Measurements from ENCODE around the gene RSRP1. TPM values are rescaled to one million over a fixed set of nuclear protein-coding genes. Genes with fewer than 3 reads are reported as not detected.
"Not testable (repeated sequence)": the region's sequence is repeated elsewhere in the genome, so short reads cannot be mapped to it uniquely, and the experiment has no call there.

Gene RSRP1
- total RNA-seq = 100 to 1,000 TPM; 193 to 208 TPM

GRCh38 chr1:25247024-25247828 is at the start of gene RSRP1:
Gene RSRP1 (minus strand): TSS chr1:25247454. CDS start chr1:25246963, 491 bp downstream.
- TF ChIP-seq, protein P1, sequence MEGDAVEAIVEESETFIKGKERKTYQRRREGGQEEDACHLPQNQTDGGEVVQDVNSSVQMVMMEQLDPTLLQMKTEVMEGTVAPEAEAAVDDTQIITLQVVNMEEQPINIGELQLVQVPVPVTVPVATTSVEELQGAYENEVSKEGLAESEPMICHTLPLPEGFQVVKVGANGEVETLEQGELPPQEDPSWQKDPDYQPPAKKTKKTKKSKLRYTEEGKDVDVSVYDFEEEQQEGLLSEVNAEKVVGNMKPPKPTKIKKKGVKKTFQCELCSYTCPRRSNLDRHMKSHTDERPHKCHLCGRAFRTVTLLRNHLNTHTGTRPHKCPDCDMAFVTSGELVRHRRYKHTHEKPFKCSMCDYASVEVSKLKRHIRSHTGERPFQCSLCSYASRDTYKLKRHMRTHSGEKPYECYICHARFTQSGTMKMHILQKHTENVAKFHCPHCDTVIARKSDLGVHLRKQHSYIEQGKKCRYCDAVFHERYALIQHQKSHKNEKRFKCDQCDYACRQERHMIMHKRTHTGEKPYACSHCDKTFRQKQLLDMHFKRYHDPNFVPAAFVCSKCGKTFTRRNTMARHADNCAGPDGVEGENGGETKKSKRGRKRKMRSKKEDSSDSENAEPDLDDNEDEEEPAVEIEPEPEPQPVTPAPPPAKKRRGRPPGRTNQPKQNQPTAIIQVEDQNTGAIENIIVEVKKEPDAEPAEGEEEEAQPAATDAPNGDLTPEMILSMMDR (IDR thresholded peaks at IDR 0.05) = no peak

DNA sequence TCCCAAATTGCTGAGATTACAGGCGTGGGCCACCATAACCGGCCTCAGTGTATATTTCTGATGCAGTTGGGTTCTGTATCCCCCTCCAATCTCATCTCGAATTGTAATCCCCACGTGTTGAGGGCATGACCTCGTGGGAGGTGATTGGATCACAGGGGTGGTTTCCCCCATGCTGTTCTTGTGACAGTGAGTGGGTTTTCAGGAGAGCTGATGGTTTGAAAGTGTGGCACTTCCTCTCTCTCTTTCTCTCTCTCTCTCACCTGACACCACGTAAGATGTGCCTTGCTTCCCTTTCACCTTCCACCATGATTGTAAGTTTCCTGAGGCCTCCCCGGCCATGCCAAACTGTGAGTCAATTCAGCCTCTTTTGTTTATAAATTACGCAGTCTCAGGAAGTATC is 49.2 kb upstream of the RSRP1 start:
- not testable (repeated sequence) for DNase-seq (ENCODE audit: low spot score); H3K27ac ChIP-seq; ATAC-seq (ENCODE audit: insufficient number of reproducible peaks, low FRiP score, low read depth); H3K4me3 ChIP-seq; H3K27me3 ChIP-seq (replicated peaks; ENCODE audit: insufficient read depth); H3K36me3 ChIP-seq; H3K9me3 ChIP-seq; H3K4me1 ChIP-seq (ENCODE audit: control insufficient read depth in 1 of 2, low read depth in 2 of 2)

More at GRCh38 chr1:25247024-25247828, at the start of gene RSRP1:
- H3K4me3 ChIP-seq = peak within 1 kb of the TSS; percentile 98
- H3K36me3 ChIP-seq = peaks cover 27% of the 10 kb centered on the region
- no peaks in the 10 kb centered on the region for H3K27me3 ChIP-seq (replicated peaks; ENCODE audit: insufficient read depth)
- H3K9me3 ChIP-seq = no peaks in the 10 kb centered on the region
- peaks cover 20 to 35% of the 10 kb centered on the region in 2 donors for H3K4me1 ChIP-seq (ENCODE audit: control insufficient read depth in 1 of 2, low read depth in 2 of 2)
- DNase-seq (ENCODE audit: low spot score) (peak; percentile 99), ATAC-seq (ENCODE audit: insufficient number of reproducible peaks, low FRiP score, low read depth) (peak; percentile 95)
- H3K27ac ChIP-seq = peak within 1 kb of the TSS; percentile 100

DNA sequence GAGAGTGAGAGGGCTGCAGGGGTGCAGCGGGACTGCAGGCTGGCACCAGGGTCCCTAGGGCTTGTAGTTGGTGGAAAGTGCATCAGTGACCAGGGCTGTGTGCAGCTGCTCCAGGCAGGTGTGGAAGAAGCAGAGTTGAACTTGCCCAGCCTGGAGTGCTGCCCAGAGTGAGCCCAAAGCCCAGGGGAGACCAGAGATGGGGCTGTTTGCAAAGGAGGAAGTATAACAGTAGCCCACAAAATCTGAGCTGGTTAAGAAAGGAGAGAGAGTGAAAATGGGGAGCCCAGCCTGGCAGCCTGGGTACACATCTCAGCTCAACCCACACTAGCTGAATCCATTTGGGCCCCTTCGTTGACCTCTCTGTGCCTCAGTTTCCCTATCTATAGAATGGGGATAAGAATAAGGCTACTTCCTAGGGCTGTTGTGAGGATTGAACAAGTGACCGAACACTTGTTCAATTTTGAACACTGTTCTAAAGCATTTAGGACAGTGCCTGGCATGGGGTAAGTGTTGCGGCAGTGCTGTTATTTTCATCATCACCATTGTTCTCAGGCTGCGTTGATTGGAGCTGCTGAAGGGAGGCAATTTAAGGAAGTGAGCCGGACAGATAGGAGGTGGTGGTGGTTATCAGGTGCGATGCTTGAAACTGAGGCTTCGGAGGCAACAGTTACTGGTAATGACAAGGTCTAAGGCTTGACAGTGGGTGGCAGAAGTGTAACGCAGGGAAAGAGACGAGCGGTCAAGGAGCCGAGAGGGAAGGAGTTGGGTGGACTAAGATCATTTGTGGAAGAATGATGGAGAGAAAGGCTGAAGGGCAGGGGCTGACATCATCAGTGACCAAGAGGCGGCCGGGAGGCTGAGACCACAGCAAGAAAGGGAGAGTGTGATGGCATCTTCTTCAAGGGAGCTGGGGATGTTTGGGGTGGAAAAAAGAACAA is 47.9 kb upstream of the RSRP1 start:
- ATAC-seq (ENCODE audit: insufficient number of reproducible peaks, low FRiP score, low read depth); DNase-seq (ENCODE audit: low spot score); H3K4me1 ChIP-seq (ENCODE audit: control insufficient read depth in 1 of 2, low read depth in 2 of 2); H3K27me3 ChIP-seq (replicated peaks; ENCODE audit: insufficient read depth); H3K27ac ChIP-seq; H3K36me3 ChIP-seq; H3K4me3 ChIP-seq; H3K9me3 ChIP-seq: not testable (repeated sequence)

- H3K9me3 ChIP-seq; H3K27me3 ChIP-seq (replicated peaks; ENCODE audit: insufficient read depth); H3K36me3 ChIP-seq; DNase-seq (ENCODE audit: low spot score); H3K4me3 ChIP-seq; ATAC-seq (ENCODE audit: insufficient number of reproducible peaks, low FRiP score, low read depth); H3K27ac ChIP-seq; H3K4me1 ChIP-seq (ENCODE audit: control insufficient read depth in 1 of 2, low read depth in 2 of 2): not testable (repeated sequence)
Observed at GRCh38 chr1:25293426-25293825, 46.2 kb upstream of the RSRP1 start.

DNA sequence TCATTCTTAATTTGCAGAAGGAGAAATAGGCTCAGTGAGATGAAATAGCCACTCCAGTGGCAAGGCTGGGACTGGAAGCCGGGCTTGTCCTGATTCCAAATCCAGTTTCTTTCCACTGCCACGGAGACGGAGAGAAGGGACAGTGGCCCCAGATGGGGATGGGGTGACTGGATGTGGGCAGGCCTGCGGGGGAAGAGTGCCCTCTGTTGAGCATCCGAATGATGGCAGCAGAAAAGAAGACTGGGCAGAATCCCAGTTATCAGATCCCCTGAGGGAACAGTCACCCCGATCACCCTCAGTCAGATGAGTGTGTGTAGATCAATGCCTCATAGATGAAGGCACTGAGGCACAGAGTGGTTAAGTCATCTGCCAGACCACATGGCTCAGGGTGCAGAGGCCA is 42.8 kb upstream of the RSRP1 start:
- H3K36me3 ChIP-seq; H3K27ac ChIP-seq; DNase-seq (ENCODE audit: low spot score); H3K4me1 ChIP-seq (ENCODE audit: control insufficient read depth in 1 of 2, low read depth in 2 of 2); H3K4me3 ChIP-seq; H3K9me3 ChIP-seq; ATAC-seq (ENCODE audit: insufficient number of reproducible peaks, low FRiP score, low read depth); H3K27me3 ChIP-seq (replicated peaks; ENCODE audit: insufficient read depth): not testable (repeated sequence)

GRCh38 chr1:25288573-25289101 is 41.4 kb upstream of the RSRP1 start:
- not testable (repeated sequence) for H3K36me3 ChIP-seq; H3K27me3 ChIP-seq (replicated peaks; ENCODE audit: insufficient read depth)

GRCh38 chr1:25287164-25287563 is 39.9 kb upstream of the RSRP1 start:
- not testable (repeated sequence) for H3K4me3 ChIP-seq; H3K27ac ChIP-seq; H3K36me3 ChIP-seq; H3K9me3 ChIP-seq; DNase-seq (ENCODE audit: low spot score); H3K27me3 ChIP-seq (replicated peaks; ENCODE audit: insufficient read depth); H3K4me1 ChIP-seq (ENCODE audit: control insufficient read depth in 1 of 2, low read depth in 2 of 2); ATAC-seq (ENCODE audit: insufficient number of reproducible peaks, low FRiP score, low read depth)

More at GRCh38 chr1:25288573-25289101, 41.4 kb upstream of the RSRP1 start:
- not testable (repeated sequence) for ATAC-seq (ENCODE audit: insufficient number of reproducible peaks, low FRiP score, low read depth); H3K4me3 ChIP-seq; H3K9me3 ChIP-seq; H3K4me1 ChIP-seq (ENCODE audit: control insufficient read depth in 1 of 2, low read depth in 2 of 2); H3K27ac ChIP-seq; DNase-seq (ENCODE audit: low spot score)

DNA sequence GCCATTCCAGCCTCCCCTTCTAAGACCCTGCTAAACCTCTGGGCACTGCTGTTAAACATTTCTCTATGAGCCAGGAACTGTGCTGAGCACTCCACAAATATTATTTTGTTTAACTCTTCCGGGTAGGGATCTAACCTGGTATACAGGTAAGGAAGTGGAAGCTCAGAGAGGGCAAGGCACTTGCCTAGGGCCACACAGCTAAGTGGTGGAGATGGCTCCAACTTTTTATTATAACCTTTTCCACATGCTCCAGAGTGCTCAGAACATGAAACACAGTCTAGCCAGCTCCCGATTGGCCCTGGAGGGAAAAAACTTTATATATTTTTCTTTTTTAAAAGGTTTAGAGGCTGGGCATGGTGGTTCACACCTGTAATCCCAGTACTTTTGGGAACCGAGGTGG is 38.6 kb upstream of the RSRP1 start:
- H3K36me3 ChIP-seq; H3K4me1 ChIP-seq (ENCODE audit: control insufficient read depth in 1 of 2, low read depth in 2 of 2); DNase-seq (ENCODE audit: low spot score); H3K27ac ChIP-seq; H3K4me3 ChIP-seq; ATAC-seq (ENCODE audit: insufficient number of reproducible peaks, low FRiP score, low read depth); H3K9me3 ChIP-seq; H3K27me3 ChIP-seq (replicated peaks; ENCODE audit: insufficient read depth): not testable (repeated sequence)

GRCh38 chr1:25279693-25280111 is 32.4 kb upstream of the RSRP1 start:
- H3K27me3 ChIP-seq (replicated peaks; ENCODE audit: insufficient read depth); DNase-seq (ENCODE audit: low spot score); ATAC-seq (ENCODE audit: insufficient number of reproducible peaks, low FRiP score, low read depth): not testable (repeated sequence)

DNA sequence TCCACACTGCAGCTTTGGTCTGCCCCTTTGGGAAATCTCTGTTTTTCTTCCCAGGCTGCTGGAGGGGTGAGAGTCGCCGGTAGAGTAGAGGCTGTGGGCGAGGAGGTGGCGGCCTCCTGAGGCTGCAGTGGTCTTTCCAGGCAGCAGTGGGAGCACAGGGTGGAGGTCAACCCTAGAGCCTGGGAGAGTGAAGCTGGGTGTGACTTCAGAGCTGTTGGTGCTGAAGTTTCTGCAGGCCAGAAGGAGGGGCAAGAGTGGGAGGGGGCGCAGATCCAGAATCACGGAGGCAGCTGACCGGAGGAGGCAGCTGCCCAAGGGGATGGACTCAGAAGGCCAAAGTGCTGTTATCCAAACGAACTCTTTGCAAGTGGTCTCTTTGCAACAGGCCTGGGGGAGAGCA is 31.5 kb upstream of the RSRP1 start:
- H3K4me1 ChIP-seq (ENCODE audit: control insufficient read depth in 1 of 2, low read depth in 2 of 2); H3K27ac ChIP-seq; H3K36me3 ChIP-seq; H3K9me3 ChIP-seq; ATAC-seq (ENCODE audit: insufficient number of reproducible peaks, low FRiP score, low read depth); H3K4me3 ChIP-seq; DNase-seq (ENCODE audit: low spot score); H3K27me3 ChIP-seq (replicated peaks; ENCODE audit: insufficient read depth): not testable (repeated sequence)

More at GRCh38 chr1:25279693-25280111, 32.4 kb upstream of the RSRP1 start:
- H3K36me3 ChIP-seq; H3K4me3 ChIP-seq; H3K4me1 ChIP-seq (ENCODE audit: control insufficient read depth in 1 of 2, low read depth in 2 of 2); H3K9me3 ChIP-seq; H3K27ac ChIP-seq: not testable (repeated sequence)

DNA sequence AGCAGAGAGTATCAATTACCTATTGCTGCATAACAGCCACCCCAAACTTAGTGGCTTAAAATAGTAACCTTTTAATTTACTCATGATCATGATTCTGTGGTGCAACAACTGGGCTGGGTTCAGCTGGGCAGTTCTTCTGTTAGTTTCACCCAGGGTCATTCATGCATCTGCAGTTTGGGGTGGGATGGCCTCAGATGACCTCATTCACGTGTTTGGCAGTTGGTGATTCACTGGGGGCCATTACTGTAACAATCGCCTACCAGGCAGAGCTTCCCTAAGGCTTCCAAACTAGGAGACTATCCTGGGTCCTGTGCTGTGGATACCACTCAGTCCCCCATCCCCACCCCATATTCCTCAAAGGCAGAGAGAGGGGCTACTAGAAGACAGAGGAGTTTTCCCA is 31.1 kb upstream of the RSRP1 start:
- ATAC-seq (ENCODE audit: insufficient number of reproducible peaks, low FRiP score, low read depth); DNase-seq (ENCODE audit: low spot score); H3K4me1 ChIP-seq (ENCODE audit: control insufficient read depth in 1 of 2, low read depth in 2 of 2); H3K36me3 ChIP-seq; H3K4me3 ChIP-seq; H3K9me3 ChIP-seq; H3K27me3 ChIP-seq (replicated peaks; ENCODE audit: insufficient read depth); H3K27ac ChIP-seq: not testable (repeated sequence)

Measured in thoracic aorta (tissue), 2 donors.